SK-N-SH (cell line): Measurements from ENCODE around the gene TMUB1. TPM values are rescaled to one million over a fixed set of nuclear protein-coding genes. Genes with fewer than 3 reads are reported as not detected.

Source experiments
- CTCF ChIA-PET: fragments of 300-600, 350-600 bp; formaldehyde crosslinking; extraction: SDS; loops from one replicate; lab custom pipeline; 2021; lab: Yijun Ruan, JAX
- POLR2A ChIA-PET: fragments of 350-600 bp; sonication (Branson Sonifier 250); formaldehyde crosslinking; extraction: SDS; loops from one replicate; lab custom pipeline; 2020; ENCODE audit warnings: antibody characterized with exemption, inconsistent platforms; lab: Yijun Ruan, JAX
- DNase-seq: peaks from one replicate; pipeline ENCODE4 v3.0.0; 2012
- H2AFZ ChIP-seq: fragments of 200-600 bp; sonication (generic); 2 replicates; pipeline ENCODE4 v1.8.1; 2016; ENCODE audit warnings: antibody characterized with exemption, mild to moderate bottlenecking, low read depth
- H3F3A ChIP-seq: fragments of 200-600 bp; sonication (generic); replicated peaks from 2 replicates; pipeline ENCODE3; 2016; ENCODE audit warnings: antibody characterized with exemption, mild to moderate bottlenecking; ENCODE audit not compliant: insufficient read depth
- H3K27ac ChIP-seq, 2 experiments: fragments of 200-500 bp in 1 of 2; fragments of 200-600 bp in 1 of 2; sonication (Bioruptor generic) in 1 of 2; sonication (generic), shearing (Covaris generic) in 1 of 2; 2 replicates each; pipeline versions ENCODE4 v1.5.1 to v1.6.1; 2014 to 2016; ENCODE audit warnings: low read depth in 2 of 2, inconsistent platforms in 1 of 2, low read length in 1 of 2, mild to moderate bottlenecking in 1 of 2, mixed read lengths in 1 of 2
- H3K27me3 ChIP-seq: fragments of 200-600 bp; sonication (generic), shearing (Covaris generic); 2 replicates; pipeline ENCODE4 v1.6.1; 2016; ENCODE audit warnings: mixed run types; ENCODE audit not compliant: insufficient read depth
- H3K36me3 ChIP-seq, 2 experiments: fragments of 200-500 bp in 1 of 2; fragments of 200-600 bp in 1 of 2; sonication (Bioruptor generic) in 1 of 2; sonication (generic) in 1 of 2; replicated peaks in 1 of 2; 2 replicates each; pipeline versions ENCODE3 to v1.5.1; 2014 to 2016; ENCODE audit warnings: low read length in 1 of 2, mild to moderate bottlenecking in 1 of 2; ENCODE audit not compliant: insufficient read depth in 2 of 2, control insufficient read depth in 1 of 2
- H3K4me1 ChIP-seq, 2 experiments: fragments of 200-500 bp in 1 of 2; fragments of 200-600 bp in 1 of 2; sonication (Bioruptor generic) in 1 of 2; sonication (generic), shearing (Covaris generic) in 1 of 2; 2 replicates each; pipeline versions ENCODE4 v1.5.1 to v1.6.1; 2014 to 2016; ENCODE audit warnings: low read depth in 1 of 2, low read length in 1 of 2, mixed run types in 1 of 2; ENCODE audit not compliant: insufficient read depth in 2 of 2, control insufficient read depth in 1 of 2
- H3K4me2 ChIP-seq: fragments of 200-600 bp; sonication (generic), shearing (Covaris generic); 2 replicates; pipeline ENCODE4 v1.6.1; 2017; ENCODE audit warnings: mixed run types
- H3K4me3 ChIP-seq, 2 experiments: fragments of 200-500 bp in 1 of 2; fragments of 200-600 bp in 1 of 2; sonication (Bioruptor generic) in 1 of 2; sonication (generic), shearing (Covaris generic) in 1 of 2; 2 replicates each; pipeline versions ENCODE4 v1.5.1 to v1.8.1; 2014 to 2016; ENCODE audit warnings: low read depth in 2 of 2, inconsistent platforms in 1 of 2, low read length in 1 of 2, mild to moderate bottlenecking in 1 of 2, mixed read lengths in 1 of 2, moderate library complexity in 1 of 2
- H3K79me2 ChIP-seq: fragments of 200-600 bp; sonication (generic); 2 replicates; pipeline ENCODE4 v1.8.1; 2017; ENCODE audit warnings: mild to moderate bottlenecking; ENCODE audit not compliant: insufficient read depth
- H3K9ac ChIP-seq: fragments of 200-600 bp; sonication (generic); 2 replicates; pipeline ENCODE4 v1.6.1; 2017; ENCODE audit warnings: mixed run types
- H3K9me2 ChIP-seq: fragments of 200-600 bp; sonication (generic); 2 replicates; pipeline ENCODE4 v1.6.1; 2017; ENCODE audit warnings: mixed run types
- H3K9me3 ChIP-seq: fragments of 200-600 bp; sonication (generic); 2 replicates; pipeline ENCODE4 v1.6.1; 2017; ENCODE audit warnings: mixed run types, mild to moderate bottlenecking, moderate library complexity
- H4K20me1 ChIP-seq: fragments of 200-600 bp; sonication (generic); 2 replicates; pipeline ENCODE4 v1.6.1; 2017; ENCODE audit warnings: mild to moderate bottlenecking, mixed run types; ENCODE audit not compliant: insufficient read depth
- CTCF ChIP-seq: fragments of 200-600 bp; sonication (generic); IDR thresholded peaks from 2 replicates; pipeline ENCODE4 v1.6.1; 2017; ENCODE audit warnings: antibody characterized with exemption, mild to moderate bottlenecking, moderate library complexity
- ELF1 ChIP-seq: IDR thresholded peaks from 2 replicates; pipeline ENCODE4 v1.4.0; 2012
- EZH2phosphoT487 ChIP-seq: fragments of 200-600 bp; sonication (generic); IDR thresholded peaks from 2 replicates; pipeline ENCODE4 v1.6.1; 2017; ENCODE audit warnings: low read depth, mixed run types, mild to moderate bottlenecking, antibody characterized with exemption, moderate library complexity, borderline replicate concordance
- FOXM1 ChIP-seq: IDR thresholded peaks from 2 replicates; pipeline ENCODE4 v1.4.0; 2012; ENCODE audit warnings: low read depth, mild to moderate bottlenecking
- GABPA ChIP-seq: IDR thresholded peaks from 2 replicates; pipeline ENCODE4 v1.4.0; 2012; ENCODE audit warnings: low read depth, mild to moderate bottlenecking
- MAX ChIP-seq: IDR thresholded peaks from 2 replicates; pipeline ENCODE4 v1.4.0; 2012; ENCODE audit warnings: low read depth
- MEF2A ChIP-seq: IDR thresholded peaks from 2 replicates; pipeline ENCODE4 v1.4.0; 2012; ENCODE audit warnings: low read depth, borderline replicate concordance
- RCOR1 ChIP-seq: fragments of 150-350 bp; IDR thresholded peaks from 2 replicates; pipeline ENCODE4 v1.6.1; 2017; ENCODE audit warnings: antibody characterized with exemption, low read length
- RFX5 ChIP-seq: IDR thresholded peaks from 2 replicates; pipeline ENCODE4 v1.6.1; 2012; ENCODE audit warnings: mild to moderate bottlenecking, improper control_type of control experiment, low read length
- SMC3 ChIP-seq: IDR thresholded peaks from 2 replicates; pipeline ENCODE4 v1.6.1; 2012; ENCODE audit warnings: low read depth, low read length, improper control_type of control experiment
- TEAD4 ChIP-seq: IDR thresholded peaks from 2 replicates; pipeline ENCODE4 v1.4.0; 2012; ENCODE audit warnings: mild to moderate bottlenecking, borderline replicate concordance; ENCODE audit not compliant: insufficient read depth
- USF1 ChIP-seq: IDR thresholded peaks from 2 replicates; pipeline ENCODE4 v1.4.0; 2012; ENCODE audit warnings: low read depth, borderline replicate concordance
- YY1 ChIP-seq: IDR thresholded peaks from 2 replicates; pipeline ENCODE4 v1.4.0; 2012; ENCODE audit warnings: low read depth, mild to moderate bottlenecking
- ZBTB33 ChIP-seq: IDR thresholded peaks from 2 replicates; pipeline ENCODE4 v1.4.0; 2012; ENCODE audit warnings: low read depth, borderline replicate concordance
- WGBS: methylation state at CpG from one replicate; pipeline ENCODE4 v1.1.6; 2017; ENCODE audit warnings: low lambda C conversion rate; 5-methylcytosine and 5-hydroxymethylcytosine counted together
- polyA plus RNA-seq, 3 experiments: library from polyadenylated mRNA; depleted of rRNA; stranded (reverse); fragments of >200 nt; gene quantifications; 2 replicates each; pipeline ENCODE4 v1.2.3, GENCODE V29; 2012

The TMUB1 gene
- polyA plus RNA-seq, 1 of the 3 experiments (the other 2 are of a cell fraction), result 60.6 TPM

DNA sequence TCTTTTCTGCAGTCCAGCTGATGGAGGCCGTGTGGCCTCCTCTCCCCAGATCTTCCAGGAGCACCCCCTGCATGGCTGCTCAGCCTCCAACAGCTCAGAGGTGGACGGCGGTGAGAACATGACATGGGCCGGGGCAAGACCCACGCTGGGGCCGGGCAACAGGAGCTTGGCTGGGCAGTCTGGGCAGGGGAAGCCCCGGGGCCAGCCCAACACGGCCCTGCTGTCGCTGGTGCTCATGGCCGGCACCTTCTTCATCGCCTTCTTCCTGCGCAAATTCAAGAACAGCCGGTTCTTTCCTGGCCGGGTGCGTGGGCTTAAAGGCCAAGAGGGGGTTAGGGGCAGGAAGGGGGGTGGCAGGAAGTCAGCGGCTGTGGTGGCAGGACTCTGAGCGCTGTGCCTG is 9.3 kb downstream of the TMUB1 start:
- 98% methylated on average over 16 of the region's 17 CpGs for WGBS
- H4K20me1 ChIP-seq, result no peaks in the 10 kb centered on the region; the same call in 1 of the 2 replicates
- ChIA-PET POLR2A (no interaction called here), CTCF (interaction anchor here (1.3 to 12.2 kb wide), 2 partner anchors 15 to 37 kb away, joined by 3 to 77 read pairs; partner anchors contain the start of genes CDK5 and SLC4A2)
- no peak overlapping the region for H3K4me3 ChIP-seq
- no peak overlapping the region for H3K4me2 ChIP-seq
- no peak overlapping the region for H2AFZ ChIP-seq
- no peaks in the 10 kb centered on the region for H3K9me3 ChIP-seq
- no peaks in the 10 kb centered on the region for H3K27me3 ChIP-seq
- H3K79me2 ChIP-seq, result peaks cover 20% of the 10 kb centered on the region
- H3F3A ChIP-seq, result peaks cover 48% of the 10 kb centered on the region
- H3K36me3 ChIP-seq, result peaks cover 43 to 88% of the 10 kb centered on the region in 2 experiments
- no peak overlapping the region for H3K9ac ChIP-seq
- no peak overlapping the region for H3K27ac ChIP-seq
- H3K9me2 ChIP-seq, result no peaks in the 10 kb centered on the region
- DNase-seq, result no peak
- peaks cover 4% of the 10 kb centered on the region in 2 experiments for H3K4me1 ChIP-seq
- no peak for TF ChIP-seq YY1
- no peak for TF ChIP-seq MAX
- TF ChIP-seq ELF1, result no peak
- TF ChIP-seq SMC3, result no peak
- TF ChIP-seq FOXM1, result no peak
- TF ChIP-seq EZH2phosphoT487, result no peak
- TF ChIP-seq MEF2A, result no peak
- TF ChIP-seq USF1, result no peak
- TF ChIP-seq TEAD4, result no peak
- no peak for TF ChIP-seq RFX5
- TF ChIP-seq GABPA, result no peak

DNA sequence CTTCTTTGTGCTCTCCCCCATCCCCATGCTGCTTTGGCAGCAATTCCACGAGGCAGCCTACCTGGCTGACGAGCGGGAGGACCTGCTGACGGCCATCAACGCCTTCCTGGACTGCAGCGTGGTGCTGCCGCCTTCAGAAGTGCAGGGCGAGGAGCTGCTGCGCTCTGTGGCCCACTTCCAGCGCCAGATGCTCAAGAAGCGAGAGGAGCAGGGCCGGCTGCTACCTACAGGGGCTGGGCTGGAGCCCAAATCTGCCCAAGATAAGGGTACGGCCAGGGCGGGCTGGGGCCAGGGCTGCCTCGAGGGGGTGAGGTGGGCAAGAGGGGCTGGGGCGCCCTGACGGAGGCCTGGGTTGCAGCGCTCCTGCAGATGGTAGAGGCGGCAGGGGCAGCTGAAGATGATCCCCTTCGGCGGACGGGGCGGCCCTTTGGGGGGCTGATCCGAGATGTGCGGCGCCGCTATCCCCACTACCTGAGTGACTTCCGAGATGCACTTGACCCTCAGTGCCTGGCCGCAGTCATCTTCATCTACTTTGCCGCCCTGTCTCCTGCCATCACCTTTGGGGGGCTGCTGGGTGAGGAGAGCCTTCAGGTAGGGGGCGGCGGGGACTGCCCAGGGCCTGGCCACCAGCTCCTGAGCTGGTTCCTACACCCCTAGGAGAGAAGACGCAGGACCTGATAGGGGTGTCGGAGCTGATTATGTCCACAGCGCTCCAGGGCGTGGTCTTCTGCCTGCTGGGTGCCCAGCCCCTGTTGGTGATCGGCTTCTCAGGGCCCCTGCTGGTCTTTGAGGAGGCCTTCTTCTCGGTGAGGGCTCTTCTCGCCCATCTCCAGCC is 12.0 kb downstream of the TMUB1 start:
- Histone ChIP-seq H3K4me2 (no peak overlapping the region), H3K9ac (no peak overlapping the region), H3F3A (peaks cover 25% of the 10 kb centered on the region), H3K9me2 (no peaks in the 10 kb centered on the region), H3K4me1 (no peaks in the 10 kb centered on the region; a peak in 1 of 4 replicates), H3K36me3 (peaks cover 61 to 85% of the 10 kb centered on the region in 2 experiments), H3K4me3 (no peak overlapping the region), H3K9me3 (no peaks in the 10 kb centered on the region), H3K27me3 (no peaks in the 10 kb centered on the region), H2AFZ (no peak overlapping the region), H4K20me1 (no peaks in the 10 kb centered on the region; the same call in 1 of the 2 replicates), H3K27ac (no peak overlapping the region), H3K79me2 (peaks cover 22% of the 10 kb centered on the region; the same call in 1 of the 2 replicates)
- ChIA-PET CTCF (interaction anchor here (1.5 to 12.2 kb wide), 2 partner anchors 12 to 43 kb away, joined by 4 to 77 read pairs; partner anchors contain the start of genes ABCB8, CDK5 and SLC4A2), POLR2A (interaction anchor here (1.0 kb wide), 1 partner anchor 9 kb away, joined by 3 read pairs; the partner anchor contains the start of gene FASTK)
- TF ChIP-seq CTCF (no peak), MAX (no peak), RCOR1 (no peak), ZBTB33 (no peak), MEF2A (no peak)
- WGBS, result 93% methylated on average over 39 of the region's 39 CpGs
- no peak for DNase-seq
